Sigmoid colon (tissue), 3 donors: Measurements from ENCODE around the gene SORCS2.

Experiments
- POLR2A ChIP-seq, 2 donors: fragments of 450-650 bp; IDR thresholded peaks; one replicate each; pipeline ENCODE4 v1.6.1; 2016; ENCODE audit warnings: antibody characterized with exemption in 2 of 2, mild to moderate bottlenecking in 2 of 2, moderate library complexity in 2 of 2
- TF ChIP-seq, protein P1 (sequence below), 4 experiments: fragments of 450-650 bp in 3 of 4; fragments of 200-600 bp in 1 of 4; IDR thresholded peaks; one replicate each; pipeline ENCODE4 v1.5.1; 2016 to 2019; ENCODE audit warnings: antibody characterized with exemption in 4 of 4, mild to moderate bottlenecking in 3 of 4, moderate library complexity in 2 of 4

DNA sequence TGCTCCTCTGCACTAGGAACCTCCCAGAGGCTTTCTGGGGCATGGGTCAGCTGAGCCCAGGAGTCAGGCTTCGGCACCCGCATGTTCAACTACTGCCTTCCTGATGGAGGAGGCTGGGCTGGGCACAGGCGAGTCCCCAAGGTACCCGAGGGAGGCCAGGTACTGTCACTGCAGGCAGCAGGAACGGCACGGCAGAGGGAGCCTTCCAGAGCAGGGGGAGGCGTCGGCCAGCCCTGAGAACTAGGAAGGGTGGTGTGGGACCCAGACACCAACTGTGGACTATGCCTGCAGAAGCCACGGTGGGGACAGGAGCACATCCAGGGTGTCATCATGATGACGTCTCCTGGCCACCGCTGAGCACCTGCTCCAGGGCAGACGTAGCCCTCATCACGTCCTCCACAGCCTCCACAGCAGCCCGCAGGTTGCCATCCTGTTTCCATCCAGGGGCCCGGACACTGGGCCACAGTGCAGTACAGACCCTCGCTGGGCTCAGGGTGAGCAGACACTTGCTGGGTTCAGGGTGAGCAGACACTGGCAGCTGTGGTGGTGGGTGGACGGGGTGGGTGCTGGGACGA lies 40.8 kb downstream of the SORCS2 start:
- no peak for TF ChIP-seq POLR2A (IDR thresholded peaks at IDR 0.05)
- TF ChIP-seq, protein P1, sequence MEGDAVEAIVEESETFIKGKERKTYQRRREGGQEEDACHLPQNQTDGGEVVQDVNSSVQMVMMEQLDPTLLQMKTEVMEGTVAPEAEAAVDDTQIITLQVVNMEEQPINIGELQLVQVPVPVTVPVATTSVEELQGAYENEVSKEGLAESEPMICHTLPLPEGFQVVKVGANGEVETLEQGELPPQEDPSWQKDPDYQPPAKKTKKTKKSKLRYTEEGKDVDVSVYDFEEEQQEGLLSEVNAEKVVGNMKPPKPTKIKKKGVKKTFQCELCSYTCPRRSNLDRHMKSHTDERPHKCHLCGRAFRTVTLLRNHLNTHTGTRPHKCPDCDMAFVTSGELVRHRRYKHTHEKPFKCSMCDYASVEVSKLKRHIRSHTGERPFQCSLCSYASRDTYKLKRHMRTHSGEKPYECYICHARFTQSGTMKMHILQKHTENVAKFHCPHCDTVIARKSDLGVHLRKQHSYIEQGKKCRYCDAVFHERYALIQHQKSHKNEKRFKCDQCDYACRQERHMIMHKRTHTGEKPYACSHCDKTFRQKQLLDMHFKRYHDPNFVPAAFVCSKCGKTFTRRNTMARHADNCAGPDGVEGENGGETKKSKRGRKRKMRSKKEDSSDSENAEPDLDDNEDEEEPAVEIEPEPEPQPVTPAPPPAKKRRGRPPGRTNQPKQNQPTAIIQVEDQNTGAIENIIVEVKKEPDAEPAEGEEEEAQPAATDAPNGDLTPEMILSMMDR (IDR thresholded peaks at IDR 0.05) = no peak
